CD4-positive, alpha-beta memory T cell (primary cell): ENCODE results near the gene CXADR. TPM values are rescaled to one million over a fixed set of nuclear protein-coding genes. Genes with fewer than 3 reads are reported as not detected.

Experiments used
- CTCF ChIA-PET: fragments of 350-600 bp; sonication (Branson Sonifier 250); formaldehyde crosslinking; loops from one replicate; lab custom pipeline; 2021; ENCODE audit warnings: inconsistent platforms; ENCODE audit not compliant: partially characterized antibody; lab: Charles Lee
- POLR2A ChIA-PET: fragments of 350-600 bp; sonication (Branson Sonifier 250); formaldehyde crosslinking; loops from one replicate; lab custom pipeline; 2021; ENCODE audit not compliant: partially characterized antibody; lab: Charles Lee
- DNase-seq, 5 donors: peaks; one replicate each; pipeline versions ENCODE4 v3.0.0 to v3.0.0-alpha.2; 2020 to 2022; ENCODE audit warnings: mixed read lengths in 1 of 5
- H3K27ac ChIP-seq: one replicate; pipeline ENCODE4 v1.7.0; 2013; ENCODE audit warnings: low read depth, low read length
- H3K27me3 ChIP-seq: 2 replicates; pipeline ENCODE4 v1.7.0; 2013; ENCODE audit warnings: mild to moderate bottlenecking, low read length, moderate library complexity; ENCODE audit not compliant: insufficient read depth
- H3K36me3 ChIP-seq: 2 replicates; pipeline ENCODE4 v1.7.0; 2013; ENCODE audit warnings: mild to moderate bottlenecking, low read length, moderate library complexity; ENCODE audit not compliant: insufficient read depth
- H3K4me1 ChIP-seq: 2 replicates; pipeline ENCODE4 v1.7.0; 2013; ENCODE audit warnings: mild to moderate bottlenecking, low read length, moderate library complexity; ENCODE audit not compliant: insufficient read depth
- H3K4me3 ChIP-seq, 2 donors: one replicate each; pipeline ENCODE4 v1.7.0; 2013; ENCODE audit warnings: low read length in 2 of 2, mild to moderate bottlenecking in 1 of 2
- H3K9me3 ChIP-seq, 2 donors: one replicate each; pipeline ENCODE4 v1.7.0; 2013; ENCODE audit warnings: low read length in 2 of 2, control low read depth in 1 of 2; ENCODE audit not compliant: control insufficient read depth in 1 of 2
- H3K27ac Mint-ChIP-seq, 7 donors: one replicate each; pipeline ENCODE4 v1.8.0; 2020 to 2021; ENCODE audit warnings: mixed read lengths in 7 of 7, mild to moderate bottlenecking in 6 of 7, inconsistent platforms in 3 of 7, moderate library complexity in 3 of 7
- H3K27me3 Mint-ChIP-seq, 2 donors: one replicate each; pipeline ENCODE4 v1.8.0; 2020 to 2021; ENCODE audit warnings: mixed read lengths in 2 of 2
- H3K36me3 Mint-ChIP-seq, 2 donors: one replicate each; pipeline ENCODE4 v1.8.0; 2020 to 2021; ENCODE audit warnings: mixed read lengths in 2 of 2, inconsistent platforms in 1 of 2, mild to moderate bottlenecking in 1 of 2
- H3K4me1 Mint-ChIP-seq, 4 donors: one replicate each; pipeline ENCODE4 v1.8.0; 2020 to 2021; ENCODE audit warnings: mixed read lengths in 4 of 4, mild to moderate bottlenecking in 1 of 4
- H3K4me3 Mint-ChIP-seq, 8 donors: one replicate each; pipeline ENCODE4 v1.8.0; 2020 to 2021; ENCODE audit warnings: mixed read lengths in 8 of 8, mild to moderate bottlenecking in 7 of 8, moderate library complexity in 6 of 8, inconsistent platforms in 3 of 8
- H3K9me3 Mint-ChIP-seq, 8 donors: one replicate each; pipeline ENCODE4 v1.8.0; 2020 to 2021; ENCODE audit warnings: mixed read lengths in 8 of 8, mild to moderate bottlenecking in 5 of 8, inconsistent platforms in 3 of 8, moderate library complexity in 1 of 8
- intact Hi-C: fragments of 100-400 bp; cut with micrococcal nuclease; formaldehyde crosslinking; loops from one replicate; pipeline ENCODE4 v1.15.1; 2023
- polyA plus RNA-seq, 2 donors: library from polyadenylated mRNA; unstranded; fragments of 300-500 nt; fragmentation: Illumina TruSeq; gene quantifications; one replicate each; pipeline ENCODE4 v1.2.3, GENCODE V29; 2021
- total RNA-seq, 2 experiments: library from RNA; stranded (reverse); gene quantifications; one replicate each; pipeline ENCODE4 v1.2.3, GENCODE V29; 2021

The CXADR gene
- total and polyA plus RNA-seq, 4 experiments from 2014 or later: 0.13 to 1.4 (median 0.82) TPM

- peak overlapping the region; percentile 95 to 100 (median 99) for H3K27ac Mint-ChIP-seq
- Histone ChIP-seq H3K36me3 (no peaks in the 10 kb centered on the region), H3K9me3 (no peaks in the 10 kb centered on the region), H3K4me3 (peak overlapping the region; percentile 87 to 97), H3K27ac (peak overlapping the region; percentile 84), H3K4me1 (peaks cover 27% of the 10 kb centered on the region), H3K27me3 (no peaks in the 10 kb centered on the region)
- peak overlapping the region; percentile 91 to 99 (median 95) for H3K4me3 Mint-ChIP-seq
- peaks cover 17 to 50% (median 25%) of the 10 kb centered on the region in 4 donors for H3K4me1 Mint-ChIP-seq
- no peaks in the 10 kb centered on the region for H3K27me3 Mint-ChIP-seq
- ChIA-PET POLR2A (interaction anchor here (0.6 to 3.2 kb wide), 13 partner anchors 9 to 208 kb away, joined by 3 to 15 read pairs (median 5); partner anchors contain the start of genes C21orf91 and CXADR), CTCF (interaction anchor here (0.9 to 3.5 kb wide), 4 partner anchors 11 to 100 kb away, joined by 3 to 23 read pairs (median 6); no protein-coding TSS in a partner anchor)
- peak; percentile 80 to 91 (median 84) for DNase-seq
- intact Hi-C loops: loop anchor here (1.0 to 5.0 kb wide), 5 partner anchors 98 to 1879 kb away; partner anchors contain the start of genes C21orf91 and CXADR
- H3K36me3 Mint-ChIP-seq: peaks cover 6 to 24% of the 10 kb centered on the region in 2 donors
- H3K9me3 Mint-ChIP-seq: no peaks in the 10 kb centered on the region
Measured at GRCh38 chr21:17611414-17612022, 98.7 kb downstream of the CXADR start.

- no peaks in the 10 kb centered on the region for H3K36me3 ChIP-seq
- Mint-ChIP-seq H3K27me3 (no peaks in the 10 kb centered on the region), H3K36me3 (peaks cover 6 to 24% of the 10 kb centered on the region in 2 donors), H3K9me3 (no peaks in the 10 kb centered on the region), H3K27ac (peak overlapping the region; percentile 95 to 100 (median 99)), H3K4me3 (peak overlapping the region; percentile 91 to 99 (median 95)), H3K4me1 (peaks cover 17 to 50% (median 25%) of the 10 kb centered on the region in 4 donors)
- ChIA-PET CTCF (interaction anchor here (3.5 kb wide), 1 partner anchor 27 kb away, joined by 23 read pairs; no protein-coding TSS in a partner anchor), POLR2A (interaction anchor here (0.7 to 3.2 kb wide), 11 partner anchors 9 to 207 kb away, joined by 3 to 15 read pairs (median 5); partner anchors contain the start of genes C21orf91 and CXADR)
- intact Hi-C loops: loop anchor here (5.0 kb wide), 3 partner anchors 170 to 1880 kb away; no protein-coding TSS in a partner anchor
- H3K27me3 ChIP-seq: no peaks in the 10 kb centered on the region
- H3K4me3 ChIP-seq: peak overlapping the region; percentile 87 to 97
- peaks cover 25% of the 10 kb centered on the region for H3K4me1 ChIP-seq
- H3K27ac ChIP-seq: peak overlapping the region; percentile 84
- no peaks in the 10 kb centered on the region for H3K9me3 ChIP-seq
- DNase-seq: no peak
Measured at GRCh38 chr21:17612023-17612564, 99.3 kb downstream of the CXADR start.

GRCh38 chr21:17612565-17613241 lies 99.9 kb downstream of the CXADR start, which contains the start of gene BTG3:
Gene BTG3, minus strand, starts transcription at chr21:17612901. Its CDS starts 3,757 bp downstream, at chr21:17609144.
- H3K9me3 ChIP-seq: no peaks in the 10 kb centered on the region
- intact Hi-C loops: loop anchor here (5.0 kb wide), 3 partner anchors 170 to 1880 kb away; no protein-coding TSS in a partner anchor
- H3K9me3 Mint-ChIP-seq: no peaks in the 10 kb centered on the region
- H3K4me1 Mint-ChIP-seq: peaks cover 14 to 44% (median 22%) of the 10 kb centered on the region in 4 donors
- peak within 1 kb of the TSS; percentile 95 to 100 (median 99) for H3K27ac Mint-ChIP-seq
- ChIA-PET POLR2A (interaction anchor here (0.9 to 3.2 kb wide), 8 partner anchors 8 to 207 kb away, joined by 3 to 15 read pairs (median 6); partner anchors contain the start of genes C21orf91 and CXADR), CTCF (no interaction called here)
- H3K4me3 Mint-ChIP-seq: peak within 1 kb of the TSS; percentile 91 to 99 (median 95)
- H3K27me3 ChIP-seq: no peaks in the 10 kb centered on the region
- H3K36me3 ChIP-seq: no peaks in the 10 kb centered on the region
- peaks cover 6 to 21% of the 10 kb centered on the region in 2 donors for H3K36me3 Mint-ChIP-seq
- H3K4me1 ChIP-seq: peaks cover 19% of the 10 kb centered on the region
- H3K27ac ChIP-seq: peak within 1 kb of the TSS; percentile 84
- DNase-seq: peak; percentile 66 to 84 (median 82)
- no peaks in the 10 kb centered on the region for H3K27me3 Mint-ChIP-seq
- H3K4me3 ChIP-seq: peak within 1 kb of the TSS; percentile 87 to 97

- peak overlapping the region in 1 of 2 donors; percentile 87 for H3K4me3 ChIP-seq
- peak overlapping the region; percentile 84 for H3K27ac ChIP-seq
- CTCF ChIA-PET: no interaction called here
- H3K4me1 ChIP-seq: peaks cover 15% of the 10 kb centered on the region
- H3K9me3 ChIP-seq: no peaks in the 10 kb centered on the region
- Mint-ChIP-seq H3K9me3 (no peaks in the 10 kb centered on the region), H3K27me3 (no peaks in the 10 kb centered on the region), H3K27ac (peak overlapping the region; percentile 78 to 91 (median 87)), H3K36me3 (peaks cover 6 to 18% of the 10 kb centered on the region in 2 donors), H3K4me3 (peak overlapping the region; percentile 79 to 99 (median 86)), H3K4me1 (peaks cover 13 to 38% (median 18%) of the 10 kb centered on the region in 4 donors)
- DNase-seq: peak in 1 of 5 donors; percentile 40
- H3K36me3 ChIP-seq: no peaks in the 10 kb centered on the region
- POLR2A ChIA-PET: interaction anchor here (1.4 to 3.2 kb wide), 3 partner anchors 11 to 169 kb away, joined by 4 to 11 read pairs (median 5); partner anchors contain the start of gene CXADR
- intact Hi-C loops: loop anchor here (5.0 kb wide), 3 partner anchors 169 to 1881 kb away; no protein-coding TSS in a partner anchor
- no peaks in the 10 kb centered on the region for H3K27me3 ChIP-seq
Measured at GRCh38 chr21:17613242-17613676, 100.4 kb downstream of the CXADR start.

- no peaks in the 10 kb centered on the region for H3K27me3 ChIP-seq
- ChIA-PET CTCF (no interaction called here), POLR2A (no interaction called here)
- no peaks in the 10 kb centered on the region for H3K9me3 ChIP-seq
- DNase-seq: no peak
- no peak overlapping the region for H3K4me3 ChIP-seq
- Mint-ChIP-seq H3K4me1 (peaks cover 0 to 10% (median 2%) of the 10 kb centered on the region in 4 donors), H3K4me3 (no peak overlapping the region), H3K27me3 (no peaks in the 10 kb centered on the region), H3K36me3 (peaks cover 0 to 2% of the 10 kb centered on the region in 2 donors), H3K9me3 (no peaks in the 10 kb centered on the region), H3K27ac (no peak overlapping the region)
- H3K36me3 ChIP-seq: no peaks in the 10 kb centered on the region
- H3K4me1 ChIP-seq: peaks cover 5% of the 10 kb centered on the region
- no peak overlapping the region for H3K27ac ChIP-seq
- intact Hi-C loops: no loop called here
Measured at GRCh38 chr21:17616831-17617230, 104.0 kb downstream of the CXADR start.

GRCh38 chr21:17622018-17622417 lies 109.2 kb downstream of the CXADR start:
- H3K9me3 ChIP-seq: no peaks in the 10 kb centered on the region
- Mint-ChIP-seq H3K27me3 (peaks cover 10 to 14% of the 10 kb centered on the region in 2 donors), H3K36me3 (no peaks in the 10 kb centered on the region), H3K27ac (no peak overlapping the region), H3K4me3 (no peak overlapping the region), H3K9me3 (no peaks in the 10 kb centered on the region), H3K4me1 (no peaks in the 10 kb centered on the region)
- no peaks in the 10 kb centered on the region for H3K36me3 ChIP-seq
- POLR2A ChIA-PET: no interaction called here
- intact Hi-C loops: no loop called here
- no peak for DNase-seq
- H3K4me3 ChIP-seq: no peak overlapping the region
- peaks cover 6% of the 10 kb centered on the region for H3K27me3 ChIP-seq
- no peaks in the 10 kb centered on the region for H3K4me1 ChIP-seq
- CTCF ChIA-PET: interaction anchor here (1.2 kb wide), 1 partner anchor 13 kb away, joined by 4 read pairs; no protein-coding TSS in a partner anchor
- no peak overlapping the region for H3K27ac ChIP-seq
